Measurements from ENCODE around the gene ATP6AP2. TPM values are rescaled to one million over a fixed set of nuclear protein-coding genes. Genes with fewer than 3 reads are reported as not detected.

Gene ATP6AP2
- total RNA-seq, 1 experiment from 2014 or later, result 62.0 TPM

DNA sequence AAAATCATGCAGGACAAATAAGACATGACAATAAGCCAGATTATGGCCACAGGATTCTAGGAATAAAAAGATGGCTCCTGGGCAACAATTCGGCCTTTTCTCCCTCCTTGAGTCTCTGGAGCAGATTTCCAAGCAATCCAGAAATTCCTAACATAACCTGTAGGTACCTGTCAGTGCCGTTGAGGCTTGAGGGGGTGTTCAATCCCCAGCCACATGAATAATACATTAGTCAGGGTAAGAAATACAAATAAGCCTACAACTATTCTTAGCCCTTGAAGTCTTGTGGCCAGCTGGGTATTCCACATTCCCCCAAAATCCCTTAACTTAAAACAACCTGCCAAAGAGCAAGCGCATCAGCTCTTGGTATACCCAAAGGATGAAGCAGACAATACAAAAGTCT lies 56.9 kb downstream of the ATP6AP2 start:
- Histone ChIP-seq H3K9me3 (ENCODE audit: control insufficient read depth in 1 of 2, insufficient read depth in 1 of 2, low read depth in 1 of 2, low read length in 2 of 2) (no peaks in the 10 kb centered on the region), H3K27ac (ENCODE audit: low read depth, low read length) (no peak overlapping the region), H3K79me2 (ENCODE audit: insufficient read depth, low read length) (no peaks in the 10 kb centered on the region; the same call in 1 of the 2 replicates), H4K20me1 (ENCODE audit: insufficient read depth) (no peaks in the 10 kb centered on the region), H3K36me3 (ENCODE audit: control insufficient read depth in 1 of 2, insufficient read depth in 2 of 2, low read length in 2 of 2) (peaks cover 6 to 11% of the 10 kb centered on the region in 2 experiments; a peak in 3 of 4 replicates), H3K4me1 (ENCODE audit: control insufficient read depth in 1 of 2, insufficient read depth in 2 of 2, low read length in 2 of 2) (no peaks in the 10 kb centered on the region), H3K4me2 (ENCODE audit: low read length) (no peak overlapping the region), H3K27me3 (ENCODE audit: insufficient read depth, low read length) (no peaks in the 10 kb centered on the region), H3K9ac (ENCODE audit: low read length) (no peak overlapping the region), H3K9me2 (ENCODE audit: insufficient read depth) (no peaks in the 10 kb centered on the region), H3K4me3 (replicated peaks in 1 of 2; ENCODE audit: low read depth in 1 of 2, low read length in 2 of 2) (no peak overlapping the region), H2AFZ (ENCODE audit: low read depth, low read length, poor library complexity, severe bottlenecking) (no peak overlapping the region)
- no TSS peak for BruUV-seq (replicated peaks)
- RAD21 ChIA-PET (ENCODE audit: low non-redundant PET in 1 of 2, low total read pairs in 2 of 2, uncharacterized antibody in 2 of 2, unreplicated experiment in 2 of 2), result no interaction called here
- intact Hi-C loops (cut with micrococcal nuclease), result no loop called here
- TF ChIP-seq CBX3 (IDR thresholded peaks at IDR 0.05; ENCODE audit: low read depth), result no peak
- TF ChIP-seq, protein P1, sequence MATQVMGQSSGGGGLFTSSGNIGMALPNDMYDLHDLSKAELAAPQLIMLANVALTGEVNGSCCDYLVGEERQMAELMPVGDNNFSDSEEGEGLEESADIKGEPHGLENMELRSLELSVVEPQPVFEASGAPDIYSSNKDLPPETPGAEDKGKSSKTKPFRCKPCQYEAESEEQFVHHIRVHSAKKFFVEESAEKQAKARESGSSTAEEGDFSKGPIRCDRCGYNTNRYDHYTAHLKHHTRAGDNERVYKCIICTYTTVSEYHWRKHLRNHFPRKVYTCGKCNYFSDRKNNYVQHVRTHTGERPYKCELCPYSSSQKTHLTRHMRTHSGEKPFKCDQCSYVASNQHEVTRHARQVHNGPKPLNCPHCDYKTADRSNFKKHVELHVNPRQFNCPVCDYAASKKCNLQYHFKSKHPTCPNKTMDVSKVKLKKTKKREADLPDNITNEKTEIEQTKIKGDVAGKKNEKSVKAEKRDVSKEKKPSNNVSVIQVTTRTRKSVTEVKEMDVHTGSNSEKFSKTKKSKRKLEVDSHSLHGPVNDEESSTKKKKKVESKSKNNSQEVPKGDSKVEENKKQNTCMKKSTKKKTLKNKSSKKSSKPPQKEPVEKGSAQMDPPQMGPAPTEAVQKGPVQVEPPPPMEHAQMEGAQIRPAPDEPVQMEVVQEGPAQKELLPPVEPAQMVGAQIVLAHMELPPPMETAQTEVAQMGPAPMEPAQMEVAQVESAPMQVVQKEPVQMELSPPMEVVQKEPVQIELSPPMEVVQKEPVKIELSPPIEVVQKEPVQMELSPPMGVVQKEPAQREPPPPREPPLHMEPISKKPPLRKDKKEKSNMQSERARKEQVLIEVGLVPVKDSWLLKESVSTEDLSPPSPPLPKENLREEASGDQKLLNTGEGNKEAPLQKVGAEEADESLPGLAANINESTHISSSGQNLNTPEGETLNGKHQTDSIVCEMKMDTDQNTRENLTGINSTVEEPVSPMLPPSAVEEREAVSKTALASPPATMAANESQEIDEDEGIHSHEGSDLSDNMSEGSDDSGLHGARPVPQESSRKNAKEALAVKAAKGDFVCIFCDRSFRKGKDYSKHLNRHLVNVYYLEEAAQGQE (IDR thresholded peaks at IDR 0.05; ENCODE audit: low read depth), result no peak
- no peak for TF ChIP-seq EZH2phosphoT487 (IDR thresholded peaks at IDR 0.05; ENCODE audit: borderline replicate concordance)
- TF ChIP-seq, protein P2, sequence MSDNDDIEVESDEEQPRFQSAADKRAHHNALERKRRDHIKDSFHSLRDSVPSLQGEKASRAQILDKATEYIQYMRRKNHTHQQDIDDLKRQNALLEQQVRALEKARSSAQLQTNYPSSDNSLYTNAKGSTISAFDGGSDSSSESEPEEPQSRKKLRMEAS (IDR thresholded peaks at IDR 0.05), result no peak
- TF ChIP-seq TCF7L2 (IDR thresholded peaks at IDR 0.05; ENCODE audit: borderline replicate concordance, extremely low read depth, insufficient read depth, insufficient read length), result no peak
- TF ChIP-seq SRF (IDR thresholded peaks at IDR 0.05; ENCODE audit: low read depth), result no peak
- TF ChIP-seq EGR1 (IDR thresholded peaks at IDR 0.05; ENCODE audit: low read depth), result no peak
- TF ChIP-seq POLR2A (IDR thresholded peaks at IDR 0.05; ENCODE audit: borderline replicate concordance, extremely low read depth, insufficient read depth, insufficient read length), result no peak
- TF ChIP-seq ZNF274 (IDR thresholded peaks at IDR 0.05; ENCODE audit: low read depth, low read length), result no peak
- TF ChIP-seq CEBPB (IDR thresholded peaks at IDR 0.05; ENCODE audit: low read depth), result no peak
- TF ChIP-seq, protein P3, sequence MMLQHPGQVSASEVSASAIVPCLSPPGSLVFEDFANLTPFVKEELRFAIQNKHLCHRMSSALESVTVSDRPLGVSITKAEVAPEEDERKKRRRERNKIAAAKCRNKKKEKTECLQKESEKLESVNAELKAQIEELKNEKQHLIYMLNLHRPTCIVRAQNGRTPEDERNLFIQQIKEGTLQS (IDR thresholded peaks at IDR 0.05), result no peak
- no peak for TF ChIP-seq EZH2 (IDR thresholded peaks at IDR 0.05)
- TF ChIP-seq YY1 (IDR thresholded peaks at IDR 0.05; ENCODE audit: extremely low read depth, insufficient replicate concordance, low read depth, low read length), result no peak
- TF ChIP-seq FOSL1 (IDR thresholded peaks at IDR 0.05; ENCODE audit: low read depth), result no peak
- TF ChIP-seq, protein P4, sequence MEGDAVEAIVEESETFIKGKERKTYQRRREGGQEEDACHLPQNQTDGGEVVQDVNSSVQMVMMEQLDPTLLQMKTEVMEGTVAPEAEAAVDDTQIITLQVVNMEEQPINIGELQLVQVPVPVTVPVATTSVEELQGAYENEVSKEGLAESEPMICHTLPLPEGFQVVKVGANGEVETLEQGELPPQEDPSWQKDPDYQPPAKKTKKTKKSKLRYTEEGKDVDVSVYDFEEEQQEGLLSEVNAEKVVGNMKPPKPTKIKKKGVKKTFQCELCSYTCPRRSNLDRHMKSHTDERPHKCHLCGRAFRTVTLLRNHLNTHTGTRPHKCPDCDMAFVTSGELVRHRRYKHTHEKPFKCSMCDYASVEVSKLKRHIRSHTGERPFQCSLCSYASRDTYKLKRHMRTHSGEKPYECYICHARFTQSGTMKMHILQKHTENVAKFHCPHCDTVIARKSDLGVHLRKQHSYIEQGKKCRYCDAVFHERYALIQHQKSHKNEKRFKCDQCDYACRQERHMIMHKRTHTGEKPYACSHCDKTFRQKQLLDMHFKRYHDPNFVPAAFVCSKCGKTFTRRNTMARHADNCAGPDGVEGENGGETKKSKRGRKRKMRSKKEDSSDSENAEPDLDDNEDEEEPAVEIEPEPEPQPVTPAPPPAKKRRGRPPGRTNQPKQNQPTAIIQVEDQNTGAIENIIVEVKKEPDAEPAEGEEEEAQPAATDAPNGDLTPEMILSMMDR (IDR thresholded peaks at IDR 0.05 in 2 of 3, conservative IDR thresholded peaks at IDR 0.05 in 1 of 3; ENCODE audit: borderline replicate concordance in 1 of 3, insufficient read depth in 1 of 3, low read depth in 2 of 3, low read length in 2 of 3), result no peak
- no peak for TF ChIP-seq POLR2AphosphoS5 (IDR thresholded peaks at IDR 0.05; ENCODE audit: low read depth, low read length)
- TF ChIP-seq RAD21 (IDR thresholded peaks at IDR 0.05; ENCODE audit: low read depth), result no peak
- CTCF ChIA-PET, result no interaction called here
- POLR2A ChIA-PET, result no interaction called here
- no peak for DNase-seq (ENCODE audit: low read depth, low spot score)
- no peak for ATAC-seq

All from HCT116 (cell line).